BE2C (cell line): Measurements from ENCODE around the gene EXOC3.
A peak's percentile ranks its signal among the peaks of the same experiment; 100 is the strongest.

Source experiments
- DNase-seq: peaks from one replicate; pipeline ENCODE4 v3.0.0-alpha.2; 2020
- H3K27me3 ChIP-seq: fragments of 250-450 bp; sonication (Bioruptor Pico); 2 replicates; pipeline ENCODE4 v1.5.1; 2020; ENCODE audit warnings: mild to moderate bottlenecking
- H3K36me3 ChIP-seq: fragments of 250-450 bp; sonication (Bioruptor Pico); 2 replicates; pipeline ENCODE4 v1.5.1; 2020; ENCODE audit warnings: mild to moderate bottlenecking
- H3K4me1 ChIP-seq: fragments of 250-450 bp; sonication (Bioruptor Pico); 2 replicates; pipeline ENCODE4 v1.5.1; 2020
- H3K4me3 ChIP-seq: 2 replicates; pipeline ENCODE4 v1.5.1; 2011; ENCODE audit warnings: low read depth, low read length
- H3K9me3 ChIP-seq: fragments of 250-450 bp; sonication (Bioruptor Pico); 2 replicates; pipeline ENCODE4 v1.5.1; 2020
- CTCF ChIP-seq: IDR thresholded peaks from 2 replicates; pipeline ENCODE4 v1.5.1; 2012; ENCODE audit warnings: mild to moderate bottlenecking, low read depth, low read length

Gene EXOC3

GRCh38 chr5:435156-435790 lies 7.7 kb upstream of the EXOC3 start:
- Histone ChIP-seq H3K4me3 (no peak overlapping the region), H3K4me1 (no peaks in the 10 kb centered on the region), H3K27me3 (no peaks in the 10 kb centered on the region), H3K9me3 (no peaks in the 10 kb centered on the region), H3K36me3 (no peaks in the 10 kb centered on the region)
- TF ChIP-seq CTCF = no peak
- DNase-seq = no peak

GRCh38 chr5:435961-436640 lies 6.9 kb upstream of the EXOC3 start:
- H3K27me3 ChIP-seq = no peaks in the 10 kb centered on the region
- no peak overlapping the region for H3K4me3 ChIP-seq
- no peaks in the 10 kb centered on the region for H3K36me3 ChIP-seq
- DNase-seq = no peak
- TF ChIP-seq CTCF = peak; percentile 37
- H3K9me3 ChIP-seq = no peaks in the 10 kb centered on the region
- H3K4me1 ChIP-seq = no peaks in the 10 kb centered on the region

DNA sequence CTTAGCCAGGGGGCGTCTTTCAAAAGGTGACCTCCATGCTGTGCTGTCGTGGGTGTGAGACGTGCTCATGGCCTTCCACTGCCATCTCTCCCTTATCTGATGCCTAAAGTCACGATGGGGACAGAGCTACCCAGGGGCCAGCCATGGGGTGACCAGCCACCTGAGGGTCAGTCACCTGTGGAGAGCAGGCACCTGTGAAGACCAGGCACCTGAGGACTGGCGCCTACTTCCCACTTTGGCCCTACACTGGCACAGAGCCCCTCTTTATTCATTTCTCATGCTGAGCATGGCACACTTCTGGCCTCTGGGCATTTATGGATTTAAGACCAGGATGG lies 6.4 kb upstream of the EXOC3 start:
- no peak for DNase-seq
- Histone ChIP-seq H3K36me3 (no peaks in the 10 kb centered on the region), H3K9me3 (no peaks in the 10 kb centered on the region), H3K27me3 (no peaks in the 10 kb centered on the region), H3K4me3 (no peak overlapping the region), H3K4me1 (no peaks in the 10 kb centered on the region)
- TF ChIP-seq CTCF = no peak

- no peak for TF ChIP-seq CTCF
- no peaks in the 10 kb centered on the region for H3K4me1 ChIP-seq
- no peaks in the 10 kb centered on the region for H3K27me3 ChIP-seq
These were observed 5.7 kb upstream of the EXOC3 start for GRCh38 chr5:437281-437771.

GRCh38 chr5:438481-438981 lies 4.4 kb upstream of the EXOC3 start:
- Histone ChIP-seq H3K36me3 (no peaks in the 10 kb centered on the region), H3K4me3 (no peak overlapping the region), H3K27me3 (no peaks in the 10 kb centered on the region), H3K4me1 (no peaks in the 10 kb centered on the region), H3K9me3 (no peaks in the 10 kb centered on the region)
- TF ChIP-seq CTCF = no peak
- DNase-seq = no peak

More at GRCh38 chr5:437281-437771, 5.7 kb upstream of the EXOC3 start:
- no peak overlapping the region for H3K4me3 ChIP-seq
- H3K9me3 ChIP-seq = no peaks in the 10 kb centered on the region
- DNase-seq = no peak
- H3K36me3 ChIP-seq = no peaks in the 10 kb centered on the region

DNA sequence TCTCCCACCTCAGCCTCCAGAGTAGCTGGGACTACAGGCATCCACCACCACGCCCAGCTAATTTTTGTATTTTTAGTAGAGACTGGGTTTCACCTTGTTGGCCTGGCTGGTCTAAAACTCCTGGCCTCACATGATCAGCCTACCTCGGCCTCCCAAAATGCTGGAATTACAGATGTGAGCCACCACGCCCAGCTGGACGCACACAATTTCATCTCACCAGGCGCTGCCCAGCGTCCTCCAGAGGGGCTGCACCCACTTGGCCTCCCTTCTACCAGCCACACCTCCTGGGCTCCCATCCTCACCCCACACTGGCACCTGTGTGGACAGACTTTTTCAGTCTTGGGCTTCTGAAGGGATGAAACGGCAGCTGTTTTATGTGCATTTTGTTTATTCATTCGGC lies 3.8 kb upstream of the EXOC3 start:
- DNase-seq = no peak
- H3K4me1 ChIP-seq = peaks cover 2% of the 10 kb centered on the region; the same call in 1 of the 2 replicates
- no peaks in the 10 kb centered on the region for H3K27me3 ChIP-seq
- H3K36me3 ChIP-seq = no peaks in the 10 kb centered on the region
- no peaks in the 10 kb centered on the region for H3K9me3 ChIP-seq
- no peak overlapping the region for H3K4me3 ChIP-seq
- no peak for TF ChIP-seq CTCF
